ENCODE data around the gene PRPF38A.

The PRPF38A gene

GRCh38 chr1:52461821-52462220 is 57.4 kb downstream of the PRPF38A start:
- DNase-seq (ENCODE audit: low spot score): no peak

GRCh38 chr1:52463891-52464290 is 59.5 kb downstream of the PRPF38A start:
- DNase-seq (ENCODE audit: low spot score): no peak

- no peak for DNase-seq (ENCODE audit: low spot score)
These were observed 64.7 kb downstream of the PRPF38A start for GRCh38 chr1:52469108-52469507.

All from germinal center (tissue), 1 donor.